ENCODE data around the gene SOX6.

SOX6 gene

DNA sequence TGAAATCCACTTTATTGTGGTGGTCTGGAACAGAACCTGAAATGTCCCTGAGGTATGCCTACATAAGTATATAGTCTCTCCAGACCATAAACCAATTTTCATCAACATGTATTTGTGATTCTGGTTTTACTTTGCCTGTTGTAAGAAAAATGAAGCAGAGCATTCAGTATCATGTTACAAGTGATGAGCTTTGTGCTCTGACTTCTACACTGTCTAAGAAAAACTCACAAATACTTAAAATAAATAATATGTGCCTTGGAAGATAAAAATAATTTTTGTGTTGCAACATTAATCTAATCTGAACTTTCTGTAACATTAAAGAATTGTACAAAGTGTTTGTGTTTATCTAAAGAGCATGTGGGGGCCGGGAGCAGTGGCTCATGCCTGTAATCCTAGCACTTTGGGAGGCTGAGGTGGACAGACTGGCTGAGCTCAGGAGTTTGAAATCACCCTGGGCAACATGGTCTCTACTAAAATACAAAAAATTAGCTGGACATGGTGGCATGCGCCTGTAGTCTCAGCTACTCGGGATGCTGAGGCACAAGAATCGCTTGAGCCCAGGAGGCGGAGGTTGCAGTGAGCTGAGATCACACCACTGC lies 219.5 kb downstream of the SOX6 start:
- DNase-seq: no peak

- no peak for DNase-seq
Observed at GRCh38 chr11:16133867-16134266, 222.5 kb downstream of the SOX6 start.

DNA sequence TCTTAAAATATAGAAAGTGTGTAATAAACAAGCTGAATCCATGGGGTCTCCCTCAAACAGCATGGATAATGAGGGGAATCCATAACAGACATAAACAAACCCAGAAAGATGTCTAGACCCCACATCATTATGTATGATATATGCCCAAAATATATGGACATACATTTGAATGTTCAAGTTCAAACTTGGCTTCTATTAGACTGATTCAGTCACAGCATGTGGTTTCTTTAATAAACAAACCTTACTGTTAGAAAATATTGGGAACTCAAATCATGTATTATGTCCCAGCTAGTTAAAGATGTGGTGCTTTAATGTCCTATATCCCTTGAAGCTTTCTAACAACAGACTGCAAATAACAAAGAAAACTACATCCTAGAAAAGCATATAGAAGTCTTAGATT lies 228.6 kb downstream of the SOX6 start:
- no peak for DNase-seq

GRCh38 chr11:16126362-16126761 lies 230.0 kb downstream of the SOX6 start:
- no peak for DNase-seq

GRCh38 chr11:16125796-16126195 lies 230.6 kb downstream of the SOX6 start:
- no peak for DNase-seq

DNA sequence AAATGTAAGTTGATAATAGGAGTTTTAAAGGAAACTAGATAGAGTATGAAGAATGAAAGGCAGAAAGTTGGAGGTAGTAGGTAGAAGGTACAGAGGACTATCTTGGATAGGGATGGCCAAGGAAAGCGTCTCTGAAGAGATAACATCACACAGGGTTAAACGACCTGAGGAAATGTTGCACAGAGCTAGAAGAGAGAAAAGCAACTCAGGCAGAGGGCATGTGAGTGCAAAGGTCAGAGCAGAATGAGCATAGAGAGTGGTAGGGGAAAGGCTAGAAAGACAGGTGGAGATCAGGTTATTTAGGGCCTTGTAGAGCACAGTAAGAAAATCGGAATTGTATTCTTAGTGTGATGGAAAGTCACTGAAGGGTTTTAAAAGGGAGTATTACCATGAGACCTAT lies 232.0 kb downstream of the SOX6 start:
- no peak for DNase-seq

DNA sequence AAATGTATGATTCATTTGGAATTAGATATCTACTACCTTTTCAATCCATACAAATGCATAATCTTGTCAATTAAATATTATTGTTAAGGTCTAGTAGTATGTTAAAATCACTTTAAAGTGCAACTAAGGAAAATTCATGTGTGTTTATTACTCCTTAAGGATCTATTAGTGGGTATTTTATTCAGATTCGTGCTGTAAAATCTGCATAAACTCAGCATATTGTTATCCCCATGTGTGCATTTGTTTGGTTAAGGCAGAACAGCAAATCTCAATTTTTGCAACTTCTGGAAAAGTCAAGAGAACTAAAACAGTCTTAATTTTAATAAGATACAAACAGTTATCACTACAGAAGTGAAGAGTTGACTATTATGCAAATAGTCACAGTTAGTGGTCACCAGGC lies 234.5 kb downstream of the SOX6 start:
- no peak for DNase-seq

DNA sequence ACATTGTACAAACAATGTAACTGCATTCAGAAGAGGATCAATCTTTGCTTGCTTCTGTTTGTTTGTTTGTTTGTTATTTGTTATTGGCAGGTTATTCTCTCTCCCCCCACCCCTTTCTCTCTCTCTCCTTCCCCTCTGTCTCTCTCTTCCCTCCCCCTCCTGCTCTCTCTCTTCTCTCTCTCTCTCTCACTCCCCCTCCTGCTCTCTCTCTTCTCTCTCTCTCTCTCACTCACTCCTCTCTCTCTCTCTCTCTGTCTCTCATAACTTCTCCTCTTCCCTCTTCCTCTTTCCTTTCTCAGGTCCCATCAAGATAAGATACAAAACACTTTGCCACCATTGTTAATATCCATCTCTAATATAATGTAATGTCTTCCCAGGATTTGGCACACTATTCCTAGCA lies 236.3 kb downstream of the SOX6 start:
- DNase-seq: no peak

DNA sequence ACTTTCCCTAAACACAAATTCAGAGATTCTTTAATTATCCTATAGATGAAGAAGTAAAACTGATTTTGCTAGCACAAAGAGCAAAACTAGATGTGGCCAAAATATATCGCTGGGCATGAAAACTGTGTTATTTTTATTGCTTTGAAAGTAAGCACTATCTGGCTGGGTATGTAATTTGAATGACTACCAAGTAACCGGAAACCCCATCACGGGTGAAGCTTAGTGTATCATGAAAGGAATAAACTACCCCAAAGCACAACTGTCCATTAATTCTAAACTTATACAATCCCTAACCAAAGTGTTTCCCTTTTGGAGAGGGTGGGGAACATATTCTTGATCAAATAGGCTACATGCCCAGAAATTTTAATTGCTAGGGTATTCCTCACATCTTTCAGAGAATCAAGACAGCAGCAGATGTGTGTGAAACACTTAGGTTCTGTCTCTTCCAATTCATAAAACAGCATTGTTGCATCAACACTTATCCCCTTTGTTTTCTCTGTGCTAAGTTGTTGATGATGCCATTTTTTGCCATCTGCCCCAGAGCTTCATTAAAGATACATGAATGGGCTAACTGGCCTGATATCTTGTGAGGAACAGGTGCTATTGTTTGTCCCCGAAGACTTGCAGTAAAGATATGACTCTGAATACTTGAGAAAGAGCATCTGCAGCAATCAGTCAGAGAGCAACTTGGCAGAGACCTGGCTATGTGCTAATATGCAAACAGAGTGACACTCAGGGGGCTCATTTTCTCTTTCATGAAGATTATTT lies 238.2 kb downstream of the SOX6 start:
- no peak for DNase-seq

DNA sequence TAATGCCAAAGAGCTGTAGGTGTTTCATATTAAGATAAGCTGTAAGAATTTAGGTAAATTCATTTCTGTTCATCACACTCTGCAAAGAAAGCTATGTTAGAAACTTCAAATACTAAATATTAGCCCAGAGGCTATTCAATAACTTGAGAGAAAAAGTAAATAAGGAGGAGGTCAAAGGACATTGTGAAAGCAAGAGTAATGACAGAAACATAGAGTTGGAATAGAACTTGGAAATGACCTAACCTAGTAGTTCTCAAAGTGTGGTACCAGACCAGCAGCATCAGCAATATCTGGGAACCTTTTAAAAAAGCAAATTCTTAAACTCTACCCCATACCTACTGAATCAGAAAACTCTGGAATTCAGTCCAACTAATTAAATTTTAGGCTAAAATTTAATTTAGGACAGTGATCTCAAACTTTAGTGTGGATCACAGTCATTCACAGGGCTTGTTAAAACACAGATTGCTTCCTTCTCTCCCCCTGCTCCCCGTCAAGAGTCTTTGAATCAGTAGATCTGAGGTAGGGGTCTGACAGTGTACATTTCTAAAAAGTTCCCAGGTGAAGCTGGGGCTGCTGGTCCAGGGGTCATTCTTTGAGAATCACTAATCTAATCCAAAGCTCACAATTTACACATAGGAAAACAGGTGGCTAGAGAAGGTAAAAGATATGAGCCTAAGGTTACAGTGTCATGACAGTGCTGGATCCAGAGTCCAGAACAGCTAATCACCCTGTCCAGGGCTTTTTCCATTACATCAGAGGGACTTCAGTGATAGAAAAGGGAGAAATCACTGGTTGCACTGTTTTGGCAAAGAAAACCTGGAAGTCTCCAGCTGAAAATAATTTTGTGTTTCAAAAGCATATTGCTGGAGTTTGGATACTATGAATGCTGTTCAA lies 241.1 kb downstream of the SOX6 start:
- DNase-seq: no peak

DNA sequence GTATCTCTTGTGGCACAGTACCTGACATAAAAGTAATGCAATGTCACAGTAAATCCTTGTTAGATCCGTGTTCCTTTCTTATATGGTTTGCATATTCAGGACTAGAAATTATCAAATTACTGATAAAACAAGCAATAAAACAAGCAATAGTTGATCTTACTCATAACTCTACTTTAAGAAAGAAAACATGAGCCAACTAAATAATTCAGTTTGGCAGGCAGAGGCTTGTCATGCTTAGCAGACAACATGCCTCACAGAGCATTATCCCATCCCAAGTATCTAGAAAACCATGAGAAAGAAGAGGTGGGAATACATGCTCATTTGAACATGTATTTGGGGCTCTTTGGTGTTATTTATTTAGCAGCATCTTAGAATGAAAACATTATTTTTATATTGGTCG lies 241.9 kb downstream of the SOX6 start:
- no peak for DNase-seq

DNA sequence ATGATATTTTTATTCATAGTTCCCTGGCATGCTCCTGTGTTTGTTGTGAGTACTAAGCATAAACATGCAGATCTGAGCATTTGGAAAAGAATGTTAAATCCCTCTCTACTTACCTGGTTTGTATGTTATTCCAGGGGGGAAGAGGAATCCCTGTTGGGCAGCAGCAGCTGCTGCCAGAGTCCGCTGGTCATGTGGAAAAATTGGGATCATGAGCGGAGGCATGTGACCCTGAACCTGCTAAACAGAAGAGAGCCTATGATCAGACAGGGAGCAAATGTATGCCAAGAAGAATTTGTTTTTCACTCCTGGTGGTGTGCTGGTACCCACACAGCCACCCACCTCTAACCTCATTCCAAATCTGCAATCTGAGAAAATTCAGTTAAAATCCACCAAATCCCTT lies 244.7 kb downstream of the SOX6 start:
- DNase-seq: no peak

GRCh38 chr11:16110886-16111285 lies 245.5 kb downstream of the SOX6 start:
- no peak for DNase-seq

- peak; percentile 6 for DNase-seq
Observed at GRCh38 chr11:16099343-16099900, 256.9 kb downstream of the SOX6 start.

DNA sequence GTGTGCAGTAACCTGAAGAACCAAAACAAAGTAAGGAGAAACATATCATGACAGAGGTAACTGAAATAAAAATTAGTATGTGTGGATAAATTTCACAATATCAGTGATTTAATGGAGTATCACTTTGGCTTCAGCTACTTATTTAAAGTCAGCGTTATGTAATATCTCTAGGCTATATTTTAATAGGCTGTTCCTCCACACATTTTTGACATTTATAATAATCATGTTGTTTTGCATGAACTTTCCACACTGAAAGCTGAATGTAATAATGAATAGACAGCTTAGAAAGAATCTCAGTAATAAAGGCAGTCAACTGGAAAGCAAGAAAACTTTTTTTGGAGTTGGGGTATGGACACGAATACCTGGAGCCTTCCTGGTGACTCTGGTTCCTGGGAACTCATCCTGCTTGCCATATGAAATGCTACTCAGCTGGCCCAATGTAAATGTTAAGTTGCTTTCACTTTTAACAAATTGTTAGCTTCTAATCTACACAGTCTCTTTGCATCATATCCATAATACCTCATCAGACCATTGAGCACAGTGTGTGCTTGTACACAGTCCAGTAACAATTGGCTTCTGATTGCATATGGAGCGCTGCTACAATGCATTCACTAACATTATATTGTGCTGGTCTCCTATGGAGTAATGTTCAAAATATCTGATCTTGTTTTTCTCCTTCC lies 257.7 kb downstream of the SOX6 start:
- DNase-seq: no peak

DNA sequence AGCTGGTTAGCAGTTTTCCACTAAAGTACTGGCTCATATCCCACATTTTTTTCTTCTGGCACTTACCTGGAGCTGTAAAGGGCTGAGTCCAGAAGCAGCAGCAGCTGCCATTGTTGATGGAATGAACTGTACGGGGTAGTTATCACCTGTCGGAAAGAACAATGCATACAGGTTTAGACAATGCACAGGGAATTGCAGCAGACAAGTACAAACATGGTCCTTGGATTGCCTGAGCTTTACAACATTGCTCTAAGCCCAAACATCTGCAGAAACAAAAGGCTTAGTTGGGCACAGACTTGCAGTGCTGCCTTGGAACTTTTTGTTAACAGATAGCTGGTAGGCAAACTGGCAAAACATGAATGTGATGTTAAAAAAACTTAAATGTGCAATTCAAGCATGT lies 258.8 kb downstream of the SOX6 start:
- no peak for DNase-seq

DNA sequence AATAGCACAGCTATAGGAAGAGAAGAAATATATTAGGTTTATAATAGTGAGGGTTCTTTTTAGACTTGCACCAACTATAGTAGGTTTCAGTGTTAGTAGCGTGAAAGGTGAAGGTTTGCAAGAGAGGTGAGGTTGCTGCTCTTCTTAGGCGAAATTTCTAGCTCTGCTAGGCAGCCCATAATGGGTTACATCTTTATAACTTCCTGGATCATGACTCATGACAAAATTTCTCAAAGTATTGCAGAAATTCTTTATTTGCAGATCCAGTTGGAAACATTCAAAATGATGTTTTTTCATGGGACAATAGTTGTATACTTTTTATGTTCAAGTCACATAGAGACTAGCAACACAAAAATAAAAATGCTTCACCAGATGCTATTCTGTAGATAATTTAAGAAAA lies 260.0 kb downstream of the SOX6 start:
- DNase-seq: no peak

DNA sequence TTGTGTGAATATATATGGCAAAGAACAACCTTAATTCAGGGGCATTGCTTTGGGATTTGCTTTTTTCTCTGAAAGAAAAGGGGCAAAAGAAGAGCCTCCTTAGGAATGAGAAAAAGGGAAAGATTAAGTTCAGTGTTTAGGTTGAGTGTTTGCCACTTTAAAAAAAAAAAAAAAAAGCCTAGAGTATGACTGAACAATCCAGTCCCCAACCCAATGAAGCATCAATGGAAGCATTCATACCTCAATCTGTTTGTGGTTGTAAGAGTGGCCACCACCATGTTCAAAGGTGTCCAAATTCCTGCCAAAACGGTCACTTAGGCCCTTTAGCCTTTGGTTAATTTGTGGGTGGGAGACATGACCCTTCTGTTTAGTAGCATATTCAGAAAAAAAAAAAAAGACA lies 260.6 kb downstream of the SOX6 start:
- no peak for DNase-seq

DNA sequence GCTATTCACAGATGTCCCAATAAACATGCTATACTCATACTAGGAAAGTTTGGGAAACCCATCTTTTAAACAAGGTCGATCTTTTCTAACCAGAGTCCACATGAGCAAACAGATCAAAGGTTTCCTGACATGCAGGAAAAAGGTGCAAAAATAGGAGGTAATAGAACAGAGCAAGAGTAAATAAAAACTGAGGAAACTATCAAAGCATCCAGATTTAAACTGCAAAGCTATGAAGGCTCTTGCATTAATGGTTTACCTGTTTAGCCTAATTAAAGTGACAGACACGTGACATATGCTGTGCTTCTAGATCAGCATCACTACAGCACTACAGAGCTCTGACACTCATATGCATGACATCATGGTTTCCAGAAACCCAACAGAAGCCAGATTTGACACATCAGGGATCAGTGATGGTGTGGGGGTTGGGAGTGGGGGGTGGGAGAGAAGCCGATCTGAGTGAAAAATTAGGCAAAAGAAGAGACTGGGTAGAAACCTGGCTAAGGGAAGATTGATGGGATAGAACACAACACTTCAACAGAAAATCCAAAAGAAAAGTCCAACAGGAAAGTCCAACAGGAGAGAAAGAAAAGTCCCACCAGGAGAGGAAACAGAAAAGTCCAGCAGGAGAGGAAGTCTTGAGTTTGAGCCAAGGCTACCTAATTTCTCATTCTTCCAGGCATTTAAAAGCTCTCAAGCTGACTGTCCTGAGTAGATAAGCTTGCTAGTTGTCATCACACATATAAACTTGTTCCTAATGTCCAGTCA lies 262.3 kb downstream of the SOX6 start:
- no peak for DNase-seq

- DNase-seq: no peak
Observed at GRCh38 chr11:16091862-16092261, 264.5 kb downstream of the SOX6 start.

DNA sequence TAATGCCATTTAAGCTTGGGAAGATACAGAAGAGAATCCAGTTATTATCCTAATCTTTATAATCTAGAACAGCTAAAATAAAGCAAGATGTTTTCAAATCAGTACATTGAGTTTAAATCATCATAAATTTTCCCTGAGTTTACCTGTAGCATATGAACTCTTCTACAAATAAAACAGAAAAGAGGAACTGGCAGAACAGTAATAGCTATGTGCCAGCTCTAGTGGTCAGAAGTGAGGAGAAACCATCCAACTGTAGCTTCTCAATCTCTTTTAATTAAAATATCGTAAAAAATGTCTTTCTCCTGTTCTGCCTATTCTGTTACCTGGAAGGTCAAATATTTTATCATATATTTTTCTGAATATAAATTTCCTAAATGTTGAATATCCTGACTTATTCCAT lies 266.9 kb downstream of the SOX6 start:
- DNase-seq: no peak

DNA sequence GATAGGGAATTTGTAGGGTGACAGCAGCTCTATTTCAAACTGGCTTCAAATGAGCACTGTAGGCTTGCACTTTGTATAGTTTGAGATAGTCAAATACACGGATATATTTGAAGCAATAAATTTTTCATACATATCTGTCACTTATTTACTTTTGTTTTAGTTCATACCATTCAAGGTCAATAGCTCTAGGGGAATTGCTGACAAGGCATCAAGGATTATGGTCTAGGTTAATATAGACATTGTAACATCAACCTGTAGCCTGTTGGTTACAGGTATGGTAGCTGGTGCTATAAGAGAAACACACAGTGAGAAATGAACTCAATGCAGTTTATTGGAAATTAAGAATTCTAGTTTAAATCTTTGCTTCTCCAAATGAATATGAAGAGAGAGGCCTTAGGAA lies 267.6 kb downstream of the SOX6 start:
- DNase-seq: no peak
